ENCODE data around the gene COL4A5.

DNA sequence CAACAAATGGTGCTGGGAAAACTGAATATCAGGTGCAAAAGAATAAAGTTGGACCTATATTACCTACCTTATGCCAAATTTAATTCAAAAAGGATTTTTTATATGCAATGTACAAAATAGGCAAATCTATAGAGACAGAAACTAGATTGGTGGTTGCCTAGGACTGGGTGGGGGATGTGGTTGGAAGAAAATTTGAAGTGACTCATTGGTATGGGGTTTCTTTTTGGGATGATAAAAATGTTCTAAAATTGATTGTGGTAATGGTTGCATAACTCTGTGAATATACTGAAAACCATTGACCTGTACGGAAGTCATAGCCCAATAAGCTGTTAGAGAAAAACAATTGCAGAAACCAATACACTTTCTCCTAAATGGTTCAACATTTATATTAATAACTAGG is 72.1 kb downstream of the COL4A5 start:
- TF ChIP-seq, protein P1, sequence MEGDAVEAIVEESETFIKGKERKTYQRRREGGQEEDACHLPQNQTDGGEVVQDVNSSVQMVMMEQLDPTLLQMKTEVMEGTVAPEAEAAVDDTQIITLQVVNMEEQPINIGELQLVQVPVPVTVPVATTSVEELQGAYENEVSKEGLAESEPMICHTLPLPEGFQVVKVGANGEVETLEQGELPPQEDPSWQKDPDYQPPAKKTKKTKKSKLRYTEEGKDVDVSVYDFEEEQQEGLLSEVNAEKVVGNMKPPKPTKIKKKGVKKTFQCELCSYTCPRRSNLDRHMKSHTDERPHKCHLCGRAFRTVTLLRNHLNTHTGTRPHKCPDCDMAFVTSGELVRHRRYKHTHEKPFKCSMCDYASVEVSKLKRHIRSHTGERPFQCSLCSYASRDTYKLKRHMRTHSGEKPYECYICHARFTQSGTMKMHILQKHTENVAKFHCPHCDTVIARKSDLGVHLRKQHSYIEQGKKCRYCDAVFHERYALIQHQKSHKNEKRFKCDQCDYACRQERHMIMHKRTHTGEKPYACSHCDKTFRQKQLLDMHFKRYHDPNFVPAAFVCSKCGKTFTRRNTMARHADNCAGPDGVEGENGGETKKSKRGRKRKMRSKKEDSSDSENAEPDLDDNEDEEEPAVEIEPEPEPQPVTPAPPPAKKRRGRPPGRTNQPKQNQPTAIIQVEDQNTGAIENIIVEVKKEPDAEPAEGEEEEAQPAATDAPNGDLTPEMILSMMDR (IDR thresholded peaks at IDR 0.05; ENCODE audit: low read depth, low read length, poor library complexity, severe bottlenecking), result no peak
- TF ChIP-seq EZH2phosphoT487 (IDR thresholded peaks at IDR 0.05; ENCODE audit: borderline replicate concordance, low read length), result no peak

All from DOHH2 (cell line).